NCI-H774 (cell line): Measurements from ENCODE around the gene ADCY3.
"Not testable (repeated sequence)": the region's sequence is repeated elsewhere in the genome, so short reads cannot be mapped to it uniquely, and the experiment has no call there.

Source experiments
- DNase-seq: peaks from one replicate; lab custom pipeline; 2025; lab: John Stamatoyannopoulos, UW

The ADCY3 gene

GRCh38 chr2:24844023-24844685, 75.9 kb downstream of the ADCY3 start:
- no peak for DNase-seq

- DNase-seq, result no peak
These were observed 76.6 kb downstream of the ADCY3 start for GRCh38 chr2:24843330-24843860.

- DNase-seq, result no peak
These were observed 77.7 kb downstream of the ADCY3 start for GRCh38 chr2:24842081-24843050.

- no peak for DNase-seq
These were observed 78.8 kb downstream of the ADCY3 start for GRCh38 chr2:24840962-24841945.

GRCh38 chr2:24840164-24840869, 79.7 kb downstream of the ADCY3 start:
- no peak for DNase-seq

- no peak for DNase-seq
These were observed 80.3 kb downstream of the ADCY3 start for GRCh38 chr2:24839729-24840128.

- no peak for DNase-seq
These were observed 81.5 kb downstream of the ADCY3 start for GRCh38 chr2:24838541-24838940.

GRCh38 chr2:24837996-24838513, 82.0 kb downstream of the ADCY3 start:
- DNase-seq, result no peak

- no peak for DNase-seq
These were observed 83.3 kb downstream of the ADCY3 start for GRCh38 chr2:24836706-24837105.

- no peak for DNase-seq
These were observed 83.8 kb downstream of the ADCY3 start for GRCh38 chr2:24836206-24836605.

- DNase-seq, result not testable (repeated sequence)
These were observed 84.6 kb downstream of the ADCY3 start for GRCh38 chr2:24835411-24835810.

GRCh38 chr2:24834733-24835395, 85.2 kb downstream of the ADCY3 start:
- no peak for DNase-seq

- no peak for DNase-seq
These were observed 86.0 kb downstream of the ADCY3 start for GRCh38 chr2:24833821-24834732.

GRCh38 chr2:24832931-24833701, 86.9 kb downstream of the ADCY3 start:
- no peak for DNase-seq

- DNase-seq, result no peak
These were observed 87.5 kb downstream of the ADCY3 start for GRCh38 chr2:24832521-24832920.

GRCh38 chr2:24832073-24832461, 88.0 kb downstream of the ADCY3 start:
- no peak for DNase-seq

GRCh38 chr2:24831221-24832072, 88.6 kb downstream of the ADCY3 start:
- no peak for DNase-seq
